ENCODE measurements around the gene PNMA8A.

The PNMA8A gene

GRCh38 chr19:46502891-46503290, 31.5 kb upstream of the PNMA8A start:
- TF ChIP-seq POLR2AphosphoS5 (IDR thresholded peaks at IDR 0.05; ENCODE audit: low read depth, low read length) (no peak), TAF1 (IDR thresholded peaks at IDR 0.05; ENCODE audit: borderline replicate concordance, insufficient read depth, low read length) (no peak), FOXP2 (optimal IDR thresholded peaks at IDR 0.05; ENCODE audit: borderline replicate concordance, extremely low read depth, extremely low read length, insufficient read depth) (no peak), SIN3A (IDR thresholded peaks at IDR 0.05; ENCODE audit: borderline replicate concordance, insufficient read depth, low read length) (no peak), REST (IDR thresholded peaks at IDR 0.05; ENCODE audit: insufficient read depth in 1 of 2, low read depth in 2 of 2, low read length in 2 of 2) (no peak)

DNA sequence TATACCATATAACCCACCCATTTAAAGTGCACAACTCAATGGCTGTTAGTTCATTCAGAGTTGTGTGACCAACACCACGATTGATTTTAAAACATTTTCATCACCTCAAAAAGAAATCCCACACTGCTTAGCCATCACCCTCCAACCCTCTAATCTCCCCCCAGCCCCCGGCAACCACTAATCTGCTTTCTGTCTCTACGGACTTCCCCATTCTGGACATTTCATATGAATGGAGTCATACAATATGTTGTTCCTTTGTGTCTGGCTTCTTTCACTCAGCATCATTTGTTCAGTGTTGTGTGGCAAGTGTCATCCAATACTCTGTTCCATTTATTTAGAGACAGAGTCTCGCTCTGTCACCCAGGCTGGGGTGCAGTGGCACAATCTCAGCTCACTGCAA, 28.3 kb upstream of the PNMA8A start:
- TF ChIP-seq TAF1 (IDR thresholded peaks at IDR 0.05; ENCODE audit: borderline replicate concordance, insufficient read depth, low read length) = no peak
- TF ChIP-seq REST (IDR thresholded peaks at IDR 0.05; ENCODE audit: insufficient read depth in 1 of 2, low read depth in 2 of 2, low read length in 2 of 2) = no peak
- no peak for TF ChIP-seq SIN3A (IDR thresholded peaks at IDR 0.05; ENCODE audit: borderline replicate concordance, insufficient read depth, low read length)
- TF ChIP-seq POLR2AphosphoS5 (IDR thresholded peaks at IDR 0.05; ENCODE audit: low read depth, low read length) = no peak

GRCh38 chr19:46497773-46498172, 26.4 kb upstream of the PNMA8A start:
- TF ChIP-seq FOXP2 (optimal IDR thresholded peaks at IDR 0.05; ENCODE audit: borderline replicate concordance, extremely low read depth, extremely low read length, insufficient read depth) (no peak), SIN3A (IDR thresholded peaks at IDR 0.05; ENCODE audit: borderline replicate concordance, insufficient read depth, low read length) (no peak), POLR2AphosphoS5 (IDR thresholded peaks at IDR 0.05; ENCODE audit: low read depth, low read length) (no peak), TAF1 (IDR thresholded peaks at IDR 0.05; ENCODE audit: borderline replicate concordance, insufficient read depth, low read length) (no peak), REST (IDR thresholded peaks at IDR 0.05; ENCODE audit: insufficient read depth in 1 of 2, low read depth in 2 of 2, low read length in 2 of 2) (no peak)

DNA sequence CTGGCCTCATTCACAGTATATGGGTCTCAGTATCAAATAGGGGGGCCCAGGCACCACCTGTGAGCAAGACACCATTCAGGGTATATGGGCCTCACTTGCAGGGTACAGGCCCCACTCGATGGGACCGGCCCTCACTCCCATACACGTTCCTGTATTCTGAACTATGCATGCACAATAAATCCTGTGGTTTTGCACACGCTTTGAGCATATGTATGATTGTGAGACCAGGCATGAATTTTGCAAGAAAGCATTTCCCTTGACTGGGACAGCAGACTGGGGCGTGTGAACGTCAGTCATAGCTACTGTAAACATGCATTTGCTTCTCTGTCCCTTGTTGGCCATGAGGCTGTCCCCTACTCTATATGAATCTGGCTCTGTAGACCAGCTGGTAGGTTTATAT, 24.9 kb upstream of the PNMA8A start:
- TF ChIP-seq TAF1 (IDR thresholded peaks at IDR 0.05; ENCODE audit: borderline replicate concordance, insufficient read depth, low read length) (no peak), FOXP2 (optimal IDR thresholded peaks at IDR 0.05; ENCODE audit: borderline replicate concordance, extremely low read depth, extremely low read length, insufficient read depth) (no peak), SIN3A (IDR thresholded peaks at IDR 0.05; ENCODE audit: borderline replicate concordance, insufficient read depth, low read length) (no peak), REST (IDR thresholded peaks at IDR 0.05; ENCODE audit: insufficient read depth in 1 of 2, low read depth in 2 of 2, low read length in 2 of 2) (no peak), POLR2AphosphoS5 (IDR thresholded peaks at IDR 0.05; ENCODE audit: low read depth, low read length) (no peak)

DNA sequence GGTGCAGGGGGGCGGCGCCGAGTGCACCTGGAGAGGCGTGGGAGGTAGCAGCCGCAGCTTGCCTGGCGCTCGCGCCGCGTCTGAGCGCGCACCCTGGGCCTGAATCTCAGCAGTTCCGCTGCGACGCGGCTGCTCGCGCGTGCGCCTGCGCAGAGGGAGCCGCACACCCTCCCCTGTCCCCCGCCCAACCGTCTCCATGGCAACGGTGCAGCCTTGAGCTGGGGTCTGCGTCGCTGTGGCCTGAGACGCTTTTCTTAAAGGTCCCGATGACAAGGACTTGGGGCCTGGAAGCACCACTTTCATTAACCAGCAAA, 24.4 kb upstream of the PNMA8A start, which contains the start of gene PNMA8B:
PNMA8B (minus strand) TSS at position 82 of the 314 bp plus-strand sequence. CDS start 402 bp downstream, outside the sequence.
- TF ChIP-seq REST (IDR thresholded peaks at IDR 0.05; ENCODE audit: insufficient read depth in 1 of 2, low read depth in 2 of 2, low read length in 2 of 2) (no peak), SIN3A (IDR thresholded peaks at IDR 0.05; ENCODE audit: borderline replicate concordance, insufficient read depth, low read length) (no peak), TAF1 (IDR thresholded peaks at IDR 0.05; ENCODE audit: borderline replicate concordance, insufficient read depth, low read length) (no peak), FOXP2 (optimal IDR thresholded peaks at IDR 0.05; ENCODE audit: borderline replicate concordance, extremely low read depth, extremely low read length, insufficient read depth) (no peak), POLR2AphosphoS5 (IDR thresholded peaks at IDR 0.05; ENCODE audit: low read depth, low read length) (no peak)
